Measurements from ENCODE around the gene TMEM200A. TPM values are rescaled to one million over a fixed set of nuclear protein-coding genes. Genes with fewer than 3 reads are reported as not detected.

Gene TMEM200A
- total RNA-seq, 2 donors from 2014 or later, result 10.3 to 24.0 TPM

DNA sequence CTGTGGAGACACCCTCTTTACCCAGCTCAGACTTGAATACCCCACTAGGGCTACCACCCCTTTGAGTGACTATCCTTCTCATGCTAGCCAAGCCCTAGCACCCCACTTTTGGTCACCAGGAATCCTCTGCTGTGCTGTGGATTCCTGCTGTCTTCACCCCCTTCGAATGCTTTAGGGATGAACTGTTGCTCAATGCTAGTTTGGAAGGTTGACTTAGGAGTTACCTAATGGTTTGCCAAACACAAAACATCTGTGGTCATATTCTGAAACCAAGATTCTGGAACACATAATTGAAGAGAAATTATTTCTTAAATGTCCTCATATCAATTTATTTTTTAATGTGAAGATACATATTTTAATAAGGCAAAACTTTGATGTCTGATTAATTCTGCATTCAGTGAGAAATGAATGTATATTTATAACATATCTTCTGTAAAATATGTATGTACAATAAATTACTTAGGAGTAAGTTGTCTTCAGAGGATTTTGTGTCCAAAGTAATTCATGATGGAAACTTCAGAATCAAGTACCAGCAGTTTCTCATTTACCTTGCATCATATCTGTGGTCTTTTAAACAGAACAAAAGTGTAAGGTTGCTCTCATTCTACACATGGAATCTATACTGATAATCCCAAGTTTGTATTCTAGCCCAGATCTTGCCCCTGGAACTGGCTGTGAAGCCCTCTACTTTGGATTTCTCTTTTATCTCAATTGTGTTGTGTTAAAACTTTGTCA lies 46.9 kb downstream of the TMEM200A start:
- intact Hi-C loops (cut with DNase I), result no loop called here
- DNase-seq (ENCODE audit: low spot score), result no peak

DNA sequence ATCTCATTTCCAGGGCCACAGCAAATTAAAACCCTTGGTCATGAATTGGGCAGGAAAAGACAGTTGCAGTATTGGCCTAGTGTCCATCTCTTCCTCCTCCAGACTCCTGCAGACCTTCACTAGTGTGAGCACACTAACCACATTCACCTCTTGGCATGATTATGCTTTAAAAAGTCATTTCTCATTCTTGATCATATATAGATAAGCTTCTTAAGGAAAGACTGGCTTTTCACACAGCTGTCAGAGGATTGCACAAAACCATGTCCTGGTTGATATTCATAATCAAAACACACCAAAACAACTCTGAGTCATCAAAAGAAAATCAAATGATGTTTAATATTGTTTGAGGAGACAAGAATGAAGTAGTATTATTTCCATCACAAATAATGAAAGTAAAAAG lies 52.1 kb downstream of the TMEM200A start:
- no peak for DNase-seq (ENCODE audit: low spot score)
- intact Hi-C loops (cut with DNase I), result no loop called here

DNA sequence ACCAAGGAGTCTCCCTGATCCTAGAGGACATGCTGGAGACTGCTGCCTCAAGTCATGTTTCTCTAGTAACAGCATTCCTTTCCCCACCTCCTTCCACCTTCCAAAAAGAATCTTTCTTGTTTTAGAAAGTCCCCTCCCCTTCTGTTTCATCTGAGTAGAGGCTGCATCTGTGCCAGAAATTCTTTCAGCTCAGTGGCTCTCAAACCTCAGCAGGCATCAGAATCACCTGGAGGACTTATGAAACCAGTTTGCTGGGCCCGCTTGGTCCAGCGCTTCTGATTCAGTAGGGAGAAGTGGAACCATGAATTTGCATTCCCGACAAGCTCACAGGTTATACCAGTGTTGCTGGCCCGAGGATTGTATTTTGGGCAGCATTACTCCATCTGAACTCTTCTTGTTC lies 55.1 kb downstream of the TMEM200A start:
- intact Hi-C loops (cut with DNase I), result no loop called here
- DNase-seq (ENCODE audit: low spot score), result no peak

DNA sequence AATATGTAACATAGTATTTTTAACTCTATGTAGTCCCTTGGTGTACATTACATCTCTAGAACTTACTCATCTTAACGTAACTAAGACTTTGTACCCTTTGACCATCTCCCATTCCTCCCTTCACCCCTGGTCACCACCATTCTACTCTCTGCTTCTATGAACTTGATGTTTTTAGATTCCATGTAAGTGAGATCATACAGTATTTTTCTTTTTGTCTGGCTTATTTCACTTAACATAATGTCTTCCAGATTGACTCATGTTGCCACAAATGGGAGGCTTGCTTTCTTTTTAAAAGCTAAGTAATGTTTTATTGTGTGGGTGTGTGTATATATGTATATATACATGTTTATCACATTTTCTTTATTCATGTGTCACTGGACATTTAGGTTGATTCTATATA lies 55.8 kb downstream of the TMEM200A start:
- intact Hi-C loops (cut with DNase I), result no loop called here
- DNase-seq (ENCODE audit: low spot score), result no peak

DNA sequence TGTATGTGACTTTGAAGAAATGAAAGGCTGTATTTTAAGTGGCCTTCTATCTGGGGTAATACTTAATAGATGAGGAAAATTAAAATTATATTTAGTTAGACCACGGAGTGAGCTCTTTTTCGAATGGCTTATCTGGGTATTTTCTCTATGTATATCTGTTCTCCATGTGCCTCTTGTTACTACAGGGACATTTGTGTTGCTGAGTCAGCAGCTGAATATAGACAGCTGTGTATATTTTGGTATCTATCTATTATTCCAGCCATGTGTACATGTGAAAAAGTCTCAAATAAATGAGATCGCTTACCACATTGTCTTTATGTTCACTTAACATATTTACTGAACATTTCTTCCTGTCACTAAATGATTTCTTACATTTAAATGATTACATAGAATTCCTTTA lies 57.2 kb downstream of the TMEM200A start:
- intact Hi-C loops (cut with DNase I), result no loop called here
- DNase-seq (ENCODE audit: low spot score), result no peak

DNA sequence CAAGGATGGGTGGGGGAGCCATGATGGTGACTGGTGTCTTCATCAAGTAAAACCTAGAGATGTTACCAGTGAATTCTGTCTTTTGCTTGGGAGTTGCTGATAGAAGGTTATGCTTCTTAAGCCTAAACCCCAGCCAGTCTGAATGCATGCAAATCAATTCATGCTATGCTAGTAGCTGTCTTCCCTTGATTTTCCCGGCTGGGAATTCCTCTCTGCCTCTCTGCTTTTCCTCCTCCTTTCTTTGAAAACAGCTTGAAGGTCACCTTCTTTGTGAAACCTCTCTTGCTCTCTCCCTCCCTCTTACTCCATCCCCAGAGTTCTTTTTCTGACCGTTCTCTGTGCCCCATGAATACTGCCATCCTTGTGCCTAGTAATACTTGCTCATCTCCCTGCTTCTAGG lies 58.9 kb downstream of the TMEM200A start:
- intact Hi-C loops (cut with DNase I), result no loop called here
- DNase-seq (ENCODE audit: low spot score), result no peak

DNA sequence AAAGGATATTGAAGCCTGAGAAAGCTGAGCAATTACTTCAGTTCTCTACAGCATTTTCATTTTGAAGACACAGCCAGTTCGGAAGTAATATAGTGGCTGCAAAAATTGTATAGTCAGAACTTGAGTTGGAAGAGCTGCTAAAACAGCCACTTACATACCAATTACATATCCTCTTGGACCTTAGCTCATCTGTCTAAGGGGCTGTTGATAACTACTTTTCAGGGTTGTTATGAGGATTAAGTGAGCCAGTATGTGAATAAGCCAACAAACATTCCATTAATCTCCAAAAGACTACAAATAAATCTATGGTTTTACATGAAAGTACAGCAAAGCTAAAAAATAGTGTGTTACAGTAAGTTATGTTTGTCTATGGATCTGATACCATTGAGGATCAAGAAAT lies 59.7 kb downstream of the TMEM200A start:
- DNase-seq (ENCODE audit: low spot score), result no peak
- intact Hi-C loops (cut with DNase I), result no loop called here

DNA sequence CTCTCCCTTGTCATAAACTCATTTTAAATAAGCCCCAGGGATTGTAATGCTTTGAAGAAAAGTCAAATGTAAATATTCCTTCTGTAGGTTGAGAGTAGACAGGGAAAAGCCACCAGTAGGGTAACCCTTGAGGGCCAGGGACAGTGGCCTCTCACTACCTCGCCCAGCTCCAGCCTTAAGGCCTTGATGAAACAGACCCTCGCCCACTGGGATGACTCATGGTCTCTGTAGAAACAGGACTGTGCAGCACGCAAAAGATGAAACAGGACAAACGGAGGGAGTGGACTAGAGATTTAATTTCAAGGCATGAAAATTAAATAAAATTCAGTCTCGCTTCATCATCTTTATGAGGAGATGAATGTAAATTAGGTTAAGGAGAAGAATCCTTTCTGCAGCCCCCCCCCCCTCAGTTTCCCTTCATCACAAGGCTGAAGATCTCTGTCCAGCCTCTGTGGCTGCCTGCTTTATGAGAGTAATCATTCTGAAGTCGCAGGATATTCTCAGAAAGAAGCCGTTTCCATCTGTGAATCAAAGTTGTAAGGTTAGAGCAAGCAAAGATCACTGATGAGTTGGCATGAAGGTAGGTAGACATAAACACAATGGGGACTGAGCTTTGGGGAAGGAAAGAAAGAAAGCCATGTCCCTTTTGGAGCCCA lies 60.4 kb downstream of the TMEM200A start:
- intact Hi-C loops (cut with DNase I), result no loop called here
- DNase-seq (ENCODE audit: low spot score), result no peak

DNA sequence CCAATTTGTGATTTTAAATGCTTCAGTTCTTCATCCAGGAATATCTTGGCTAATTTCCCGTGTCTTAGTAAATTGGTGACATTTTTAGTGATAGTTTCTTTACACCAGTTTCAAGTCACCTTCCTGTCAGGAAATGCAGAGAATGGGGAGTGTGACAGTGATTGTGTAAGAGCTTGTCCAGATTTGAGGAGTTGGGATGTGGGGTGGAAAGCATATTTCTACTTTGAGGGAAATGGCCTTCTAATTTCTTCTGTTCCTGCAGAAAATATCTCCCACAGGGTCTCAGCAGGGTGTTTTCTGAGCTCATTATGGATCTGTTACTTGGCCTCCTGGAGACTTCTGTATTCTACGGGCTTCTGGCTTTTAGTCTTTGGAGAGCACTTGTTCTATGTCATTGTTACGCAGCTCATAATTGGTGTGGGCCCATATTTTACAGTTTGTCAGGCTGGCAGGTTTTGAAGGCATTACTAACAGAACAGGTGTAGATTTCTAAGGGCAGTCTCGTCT lies 65.6 kb downstream of the TMEM200A start:
- DNase-seq (ENCODE audit: low spot score), result no peak
- intact Hi-C loops (cut with DNase I), result no loop called here

DNA sequence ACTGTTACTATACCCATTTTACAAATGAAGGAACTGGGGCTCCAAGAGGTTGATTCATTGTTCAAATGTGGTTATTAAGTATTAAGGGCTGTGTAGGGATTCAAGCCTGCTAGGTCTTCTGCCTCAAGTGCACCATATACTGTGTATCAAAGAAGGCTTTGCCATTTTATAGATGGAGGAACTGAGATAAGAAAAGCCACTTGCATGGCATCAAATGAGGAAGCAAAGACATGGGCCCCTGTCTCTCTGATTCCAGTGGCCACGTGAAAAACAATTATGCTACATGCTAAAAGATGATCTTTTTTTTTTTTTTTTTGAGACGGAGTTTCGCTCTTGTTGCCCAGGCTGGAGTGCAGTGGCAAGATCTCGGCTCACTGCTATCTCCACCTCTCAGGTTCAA lies 67.0 kb downstream of the TMEM200A start:
- intact Hi-C loops (cut with DNase I), result no loop called here
- no peak for DNase-seq (ENCODE audit: low spot score)

DNA sequence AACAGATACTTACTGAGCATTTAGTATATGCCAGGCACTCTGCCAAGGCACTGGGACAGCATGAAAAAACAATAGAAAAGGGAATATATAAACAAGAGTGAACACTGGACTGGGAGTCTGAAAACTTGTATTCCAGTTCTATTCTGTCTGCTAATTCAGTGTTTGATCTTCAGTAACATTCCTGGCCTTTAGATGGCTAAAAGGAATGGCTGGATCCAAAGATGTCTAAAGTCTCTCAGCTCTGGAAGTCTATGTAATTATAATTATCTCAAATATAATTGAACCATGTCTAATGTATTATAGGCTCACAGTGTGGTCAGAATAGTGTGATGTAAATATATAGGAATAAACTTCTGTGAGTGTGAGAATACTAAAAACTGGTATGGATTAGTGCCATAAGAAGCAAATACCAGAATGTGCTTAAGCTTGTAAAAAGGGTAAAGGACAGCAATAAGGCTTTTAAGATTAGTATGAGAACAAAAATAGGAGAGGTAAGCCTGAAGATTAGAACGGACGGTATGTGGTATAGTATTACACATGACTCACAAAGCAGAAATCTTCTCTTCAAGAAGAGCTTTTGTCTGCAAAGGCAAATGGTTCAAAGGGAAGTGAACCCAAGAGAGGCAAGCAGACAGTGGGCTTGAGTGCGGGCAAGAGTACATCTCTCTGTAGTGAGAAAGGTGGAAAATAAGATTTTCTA lies 68.5 kb downstream of the TMEM200A start:
- intact Hi-C loops (cut with DNase I), result no loop called here
- no peak for DNase-seq (ENCODE audit: low spot score)

DNA sequence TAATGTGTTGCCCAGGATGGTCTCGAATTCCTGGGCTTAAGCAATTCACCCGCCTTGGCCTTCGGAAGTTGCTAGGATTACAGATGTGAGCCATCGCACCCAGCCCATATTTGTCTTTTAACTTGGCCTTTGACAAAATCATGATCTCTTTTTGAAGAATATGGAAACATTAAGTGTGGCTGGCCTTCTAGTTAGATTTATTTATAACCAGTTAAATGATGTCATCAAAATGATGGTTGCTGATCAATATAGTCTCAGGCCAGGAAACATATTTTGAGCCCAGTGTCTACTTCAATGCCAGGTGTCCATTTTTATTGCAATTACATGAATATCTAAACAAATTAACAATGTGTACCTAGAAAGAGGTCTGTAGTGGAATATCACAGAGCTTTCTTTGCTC lies 69.4 kb downstream of the TMEM200A start:
- intact Hi-C loops (cut with DNase I), result no loop called here
- DNase-seq (ENCODE audit: low spot score), result no peak

DNA sequence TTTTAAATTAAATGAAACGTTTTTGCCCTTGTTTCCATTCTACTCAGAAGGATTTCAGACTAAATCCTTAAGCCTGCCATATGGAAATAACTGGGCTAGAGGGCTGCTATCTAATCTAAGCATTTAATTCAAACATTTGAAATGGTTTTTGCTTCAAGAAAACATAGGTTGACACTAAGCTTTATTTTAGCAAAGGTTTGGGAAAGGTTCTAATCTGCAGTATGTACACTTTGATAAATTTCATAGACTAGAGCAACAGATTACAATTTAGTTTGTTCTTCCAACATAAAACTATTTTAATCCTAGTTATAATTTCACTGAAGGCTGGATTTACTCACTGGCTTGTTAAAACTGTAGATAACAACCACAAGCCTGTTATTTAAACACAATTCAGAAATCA lies 72.1 kb downstream of the TMEM200A start:
- no peak for DNase-seq (ENCODE audit: low spot score)
- intact Hi-C loops (cut with DNase I), result no loop called here

DNA sequence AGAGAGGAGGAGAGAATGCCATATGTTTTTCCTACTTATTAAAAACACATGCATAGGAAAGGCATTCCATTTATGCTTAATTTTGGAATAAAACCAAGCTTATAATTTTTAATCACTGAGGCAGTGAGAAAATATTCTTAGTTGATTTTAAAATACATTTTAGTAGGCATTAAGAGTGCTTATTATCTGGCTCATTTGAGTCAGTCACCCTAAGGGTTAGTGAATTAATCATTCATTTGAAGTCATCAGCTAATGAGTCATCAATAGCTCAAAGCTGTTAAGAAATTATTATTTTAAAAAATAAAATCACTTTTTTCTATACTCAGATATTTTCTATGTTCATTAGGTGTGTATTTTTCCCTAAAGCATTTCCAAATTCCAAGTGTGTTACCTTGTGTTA lies 81.6 kb downstream of the TMEM200A start:
- DNase-seq (ENCODE audit: low spot score), result no peak
- intact Hi-C loops (cut with DNase I), result no loop called here

DNA sequence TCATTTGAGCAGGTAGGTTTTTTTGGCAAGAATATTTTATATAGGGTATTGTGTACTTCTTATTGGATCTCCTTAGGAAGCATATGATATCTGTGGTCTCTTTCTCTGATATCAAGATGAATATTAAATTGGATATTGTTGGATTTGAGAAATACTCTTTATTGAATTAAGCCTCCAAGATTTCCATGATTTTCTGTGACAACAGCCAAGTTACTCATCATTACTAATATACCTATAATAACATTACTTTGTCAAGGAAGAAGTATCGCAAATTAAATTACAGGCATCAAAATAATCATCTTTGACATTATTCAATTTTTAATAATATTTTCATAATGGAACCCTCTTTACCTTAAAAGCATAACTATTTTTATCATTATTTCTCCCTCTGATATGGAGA lies 86.5 kb downstream of the TMEM200A start:
- intact Hi-C loops (cut with DNase I), result no loop called here
- DNase-seq (ENCODE audit: low spot score), result no peak

DNA sequence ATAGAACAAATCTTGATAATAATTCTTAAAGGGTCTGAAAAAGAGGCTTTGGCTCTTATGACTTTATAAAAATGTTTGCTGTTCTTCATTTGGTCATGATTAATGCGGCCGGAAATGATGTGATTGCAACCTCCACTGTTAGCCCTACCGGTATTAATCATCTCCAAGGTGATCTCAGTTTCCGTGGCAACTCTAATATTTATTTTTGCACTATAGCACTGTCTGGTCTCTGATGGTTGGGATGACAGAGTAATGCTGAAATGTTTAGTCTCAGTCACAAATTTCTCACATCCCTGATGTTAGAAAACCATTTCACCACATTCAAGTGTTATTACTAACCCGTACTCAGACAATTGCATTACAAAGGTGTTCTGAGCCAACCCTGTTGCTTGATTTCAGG lies 87.4 kb downstream of the TMEM200A start:
- intact Hi-C loops (cut with DNase I), result no loop called here
- no peak for DNase-seq (ENCODE audit: low spot score)

DNA sequence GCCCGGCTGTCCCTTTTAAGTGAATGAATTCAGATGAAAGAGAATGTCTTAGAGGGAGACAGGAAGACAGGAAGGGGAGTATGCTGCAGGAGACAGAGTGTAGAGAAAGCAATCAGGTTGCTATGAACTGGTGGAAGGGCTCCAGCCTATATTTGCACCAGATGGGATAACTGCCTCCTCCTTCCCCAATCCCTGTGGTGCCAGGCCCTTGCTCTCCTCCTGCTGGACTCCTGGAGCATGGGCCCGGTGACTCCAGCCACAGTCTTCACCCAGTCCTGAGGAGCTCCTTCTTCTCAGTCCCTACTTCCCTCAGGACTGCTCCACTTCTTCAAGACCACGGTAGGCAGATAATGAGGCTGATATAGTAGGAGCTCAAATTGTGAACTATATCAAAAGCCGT lies 91.8 kb downstream of the TMEM200A start:
- DNase-seq (ENCODE audit: low spot score), result no peak
- intact Hi-C loops (cut with DNase I), result no loop called here

DNA sequence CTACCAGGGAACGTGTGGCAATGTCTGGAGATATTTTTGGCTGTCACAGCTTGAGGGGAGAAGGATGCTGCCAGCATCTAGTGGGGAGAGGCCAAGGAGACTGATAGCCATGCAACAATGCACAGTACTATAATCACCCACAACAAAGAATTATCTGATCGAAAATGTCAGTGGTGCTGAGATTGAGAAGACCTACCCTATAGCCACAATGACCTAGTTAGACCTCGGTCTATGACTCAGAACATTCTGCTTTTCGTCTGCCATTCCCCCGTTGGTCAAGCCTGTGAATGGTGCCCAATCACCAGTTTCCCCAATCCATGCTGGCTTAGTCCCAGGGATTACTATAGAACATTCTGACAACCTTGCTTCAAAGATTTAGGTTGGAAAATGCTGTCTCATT lies 93.5 kb downstream of the TMEM200A start:
- DNase-seq (ENCODE audit: low spot score), result no peak
- intact Hi-C loops (cut with DNase I), result no loop called here

DNA sequence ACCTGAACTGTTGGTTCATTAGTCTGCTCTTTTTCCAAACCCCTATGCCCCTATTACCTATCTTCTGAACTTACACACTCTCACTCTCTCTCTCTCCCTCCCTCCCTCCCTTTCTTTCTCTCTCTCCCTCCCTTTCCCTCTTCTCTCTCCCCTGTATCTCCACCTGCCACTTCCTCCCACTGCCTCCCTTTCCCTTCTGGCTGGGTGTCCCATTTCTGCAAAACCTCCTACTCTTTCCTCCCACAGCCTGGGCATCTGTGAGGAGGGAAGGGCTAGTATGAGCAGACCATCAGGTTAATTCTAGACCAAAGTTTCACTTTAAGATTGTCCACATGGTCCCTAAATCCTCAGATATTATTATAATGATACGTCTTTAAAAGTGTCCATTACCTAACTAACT lies 95.1 kb downstream of the TMEM200A start:
- intact Hi-C loops (cut with DNase I), result no loop called here
- no peak for DNase-seq (ENCODE audit: low spot score)

DNA sequence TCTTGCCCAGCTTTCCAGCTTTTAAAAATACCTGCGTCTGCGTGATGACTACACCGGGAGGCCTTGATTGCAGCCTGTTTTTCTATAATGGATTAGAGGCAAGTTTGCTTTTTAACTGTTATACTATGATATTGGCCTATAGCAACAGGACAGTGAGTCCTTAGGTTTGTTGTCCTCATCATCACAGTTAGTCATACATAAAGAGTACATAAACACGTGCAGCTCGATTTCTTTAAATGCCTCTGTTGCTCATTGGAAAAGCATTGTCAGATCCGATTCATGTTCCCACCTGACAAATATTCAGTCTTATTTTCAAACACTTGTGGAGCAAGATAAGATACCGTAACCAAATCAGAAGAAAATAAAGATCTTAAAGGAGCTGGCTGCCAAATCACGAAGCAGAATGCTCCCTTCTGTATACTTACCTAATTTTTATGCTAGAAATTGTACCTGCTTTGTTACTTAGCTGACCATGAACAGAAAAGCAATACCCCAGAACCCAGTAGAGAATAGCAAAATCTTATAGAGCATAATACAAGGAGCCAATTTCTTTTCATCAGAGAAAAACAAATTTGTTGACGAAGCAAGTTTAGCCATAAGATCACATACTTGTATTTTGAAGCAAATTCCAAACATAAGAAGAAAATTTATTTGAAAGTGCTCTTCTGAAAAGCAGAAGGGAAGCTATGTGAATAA lies 100.4 kb downstream of the TMEM200A start:
- DNase-seq (ENCODE audit: low spot score), result no peak
- intact Hi-C loops (cut with DNase I), result no loop called here
